Measurements from ENCODE around the gene MAN1A1. TPM values are rescaled to one million over a fixed set of nuclear protein-coding genes. Genes with fewer than 3 reads are reported as not detected.

Gene MAN1A1
- polyA plus RNA-seq, 1 experiment: 1.6 TPM

DNA sequence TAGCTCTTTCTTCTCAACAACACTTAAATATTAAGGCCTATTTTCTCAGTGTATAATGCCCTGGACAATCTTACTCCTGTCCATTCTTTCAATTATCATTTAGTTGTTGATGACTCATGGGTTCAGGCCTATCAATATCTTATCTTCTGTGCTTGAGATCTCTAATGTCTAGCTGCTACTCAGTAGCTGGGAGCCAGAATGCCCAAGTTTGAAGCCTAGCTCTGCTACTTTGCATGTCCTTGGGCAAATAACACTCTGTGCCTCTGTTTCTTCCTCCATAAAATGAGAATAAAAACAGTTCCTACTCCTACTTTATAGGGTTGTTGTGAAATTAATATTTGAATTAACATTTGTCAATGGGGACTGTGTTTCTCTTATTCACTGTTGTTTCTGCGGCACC, 69.5 kb downstream of the MAN1A1 start:
- TF ChIP-seq CTCF (IDR thresholded peaks at IDR 0.05; ENCODE audit: insufficient read depth, low read depth, low read length): no peak
- CTCF ChIA-PET: no interaction called here
- no peaks in the 10 kb centered on the region for H3K27me3 ChIP-seq (ENCODE audit: control insufficient read depth, insufficient read depth, low read length)
- no peak for DNase-seq (ENCODE audit: low read depth)
- POLR2A ChIA-PET: no interaction called here
- H3K4me3 ChIP-seq (ENCODE audit: low read depth, low read length): no peak overlapping the region
- H3K36me3 ChIP-seq (ENCODE audit: control insufficient read depth, insufficient read depth, low read length): no peaks in the 10 kb centered on the region

DNA sequence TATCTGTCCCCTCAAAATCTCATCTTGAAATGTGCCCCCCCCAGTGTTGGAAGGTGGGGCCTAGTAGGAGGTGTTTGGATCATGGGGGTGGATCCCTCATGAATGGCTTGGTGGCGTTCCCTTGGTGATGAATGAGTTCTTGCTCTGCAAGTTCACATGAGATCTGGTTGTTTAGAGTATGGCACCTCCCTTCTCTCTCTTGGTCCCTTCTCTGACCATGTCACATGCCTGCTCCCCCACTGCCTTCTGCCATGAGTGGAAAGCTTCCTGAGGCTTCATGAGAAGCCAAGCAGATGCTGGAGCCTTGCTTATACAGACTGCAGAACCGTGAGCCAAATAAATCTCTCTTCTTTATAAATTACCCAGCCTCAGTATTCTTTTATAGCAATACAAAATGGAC, 70.9 kb downstream of the MAN1A1 start:
- Histone ChIP-seq H3K36me3 (ENCODE audit: control insufficient read depth, insufficient read depth, low read length) (no peaks in the 10 kb centered on the region), H3K27me3 (ENCODE audit: control insufficient read depth, insufficient read depth, low read length) (no peaks in the 10 kb centered on the region), H3K4me3 (ENCODE audit: low read depth, low read length) (no peak overlapping the region)
- ChIA-PET POLR2A (no interaction called here), CTCF (no interaction called here)
- no peak for DNase-seq (ENCODE audit: low read depth)
- TF ChIP-seq CTCF (IDR thresholded peaks at IDR 0.05; ENCODE audit: insufficient read depth, low read depth, low read length): no peak

GRCh38 chr6:119277052-119277451, 72.5 kb downstream of the MAN1A1 start:
- no peaks in the 10 kb centered on the region for H3K36me3 ChIP-seq (ENCODE audit: control insufficient read depth, insufficient read depth, low read length)
- CTCF ChIA-PET: no interaction called here

GRCh38 chr6:119276211-119276610, 73.3 kb downstream of the MAN1A1 start:
- no peaks in the 10 kb centered on the region for H3K27me3 ChIP-seq (ENCODE audit: control insufficient read depth, insufficient read depth, low read length)
- no peaks in the 10 kb centered on the region for H3K36me3 ChIP-seq (ENCODE audit: control insufficient read depth, insufficient read depth, low read length)
- ChIA-PET CTCF (no interaction called here), POLR2A (no interaction called here)
- no peak for DNase-seq (ENCODE audit: low read depth)
- H3K4me3 ChIP-seq (ENCODE audit: low read depth, low read length): no peak overlapping the region
- no peak for TF ChIP-seq CTCF (IDR thresholded peaks at IDR 0.05; ENCODE audit: insufficient read depth, low read depth, low read length)

More at GRCh38 chr6:119277052-119277451, 72.5 kb downstream of the MAN1A1 start:
- Histone ChIP-seq H3K27me3 (ENCODE audit: control insufficient read depth, insufficient read depth, low read length) (no peaks in the 10 kb centered on the region), H3K4me3 (ENCODE audit: low read depth, low read length) (no peak overlapping the region)
- no peak for DNase-seq (ENCODE audit: low read depth)
- POLR2A ChIA-PET: interaction anchor here (0.6 kb wide), 1 partner anchor 23 kb away, joined by 12 read pairs; no protein-coding TSS in a partner anchor
- no peak for TF ChIP-seq CTCF (IDR thresholded peaks at IDR 0.05; ENCODE audit: insufficient read depth, low read depth, low read length)

GRCh38 chr6:119274197-119274595, 75.4 kb downstream of the MAN1A1 start:
- no peak for TF ChIP-seq CTCF (IDR thresholded peaks at IDR 0.05; ENCODE audit: insufficient read depth, low read depth, low read length)
- Histone ChIP-seq H3K4me3 (ENCODE audit: low read depth, low read length) (no peak overlapping the region), H3K27me3 (ENCODE audit: control insufficient read depth, insufficient read depth, low read length) (no peaks in the 10 kb centered on the region), H3K36me3 (ENCODE audit: control insufficient read depth, insufficient read depth, low read length) (no peaks in the 10 kb centered on the region)
- DNase-seq (ENCODE audit: low read depth): no peak
- POLR2A ChIA-PET: no interaction called here
- CTCF ChIA-PET: no interaction called here

Data from BJ (cell line).